ENCODE data around the gene FCER2.

FCER2 gene

DNA sequence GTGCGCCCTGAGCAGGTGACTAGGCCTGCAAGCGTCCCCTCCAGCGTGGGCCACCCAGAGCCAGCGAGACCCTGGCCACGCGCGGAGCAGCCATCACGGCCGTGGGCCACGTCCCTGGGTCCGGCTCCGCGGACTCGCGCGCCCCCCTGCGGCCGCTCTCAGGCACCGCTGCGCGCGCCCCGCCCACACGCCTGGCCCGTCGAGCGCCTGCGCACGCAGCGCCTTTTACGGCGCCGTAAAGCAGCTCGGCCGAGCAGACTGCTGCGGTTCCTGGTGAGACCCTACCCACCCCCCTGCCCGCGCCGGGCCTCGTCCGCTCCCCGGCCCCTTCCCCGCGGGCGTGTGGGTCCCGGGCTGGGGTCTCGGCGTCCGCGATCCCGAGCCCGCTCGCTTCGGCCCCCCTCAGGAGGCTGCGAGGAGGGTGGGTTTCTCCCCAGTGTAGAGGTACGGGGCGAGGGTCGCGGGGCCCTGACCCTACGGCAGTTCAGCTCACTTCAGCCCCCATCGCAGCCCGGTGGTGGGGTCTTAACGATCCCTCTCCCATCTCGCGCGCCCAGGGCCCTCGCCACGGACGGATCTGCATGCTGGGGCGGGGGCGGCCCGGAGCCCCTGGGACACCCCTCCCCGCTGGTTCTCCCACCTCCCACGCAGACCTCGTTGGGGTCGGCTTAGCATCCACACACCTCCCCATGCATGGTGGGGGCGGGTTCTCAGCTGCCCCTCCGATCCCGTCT lies 21.2 kb downstream of the FCER2 start, which contains the start of gene TRAPPC5:
TSS of gene TRAPPC5 (plus strand) at position 228 of the 734 bp plus-strand sequence. CDS start 1,421 bp downstream, outside the sequence.
- in situ Hi-C loops (cut with HindIII; ENCODE audit: low sequenced_read_pairs), result no loop called here

DNA sequence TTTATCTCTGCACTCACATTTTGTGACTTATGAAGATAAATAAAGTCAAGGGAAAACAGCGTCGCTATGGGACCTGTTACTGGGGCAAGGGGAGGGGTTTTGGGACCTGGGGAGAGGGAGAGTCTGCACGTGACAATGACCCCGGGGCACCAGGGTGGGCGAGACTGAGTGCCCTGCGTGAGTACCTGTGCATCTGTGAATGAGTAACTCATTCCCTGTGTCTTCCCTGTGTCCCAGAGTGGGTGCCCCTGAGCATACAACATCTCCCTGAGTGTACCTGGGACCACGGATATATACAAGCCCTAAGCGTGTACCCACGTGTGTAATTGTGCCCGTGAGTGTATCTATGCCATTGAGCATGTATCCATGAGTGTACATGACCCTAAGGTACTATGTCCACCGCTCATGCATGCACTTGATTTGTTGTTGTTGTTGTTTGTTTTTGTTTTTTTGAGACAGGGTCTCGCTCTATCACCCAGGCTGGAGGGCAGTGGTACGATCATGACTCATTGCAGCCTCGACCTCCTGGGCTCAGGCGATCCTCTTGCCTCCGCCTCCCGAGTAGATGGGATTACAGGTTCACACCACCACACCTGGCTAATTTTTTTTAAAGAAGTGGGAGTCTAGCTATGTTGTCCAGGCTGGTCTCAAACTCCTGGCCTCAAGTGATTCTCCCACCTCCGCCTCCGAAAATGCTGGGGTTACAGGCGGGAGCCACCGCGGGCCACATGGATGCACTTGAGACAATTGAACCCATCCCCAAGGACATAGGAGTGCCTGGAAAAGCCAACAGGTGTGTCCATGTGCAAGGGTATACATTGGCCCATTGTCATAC lies 21.9 kb downstream of the FCER2 start:
- in situ Hi-C loops (cut with HindIII; ENCODE audit: low sequenced_read_pairs), result no loop called here

DNA sequence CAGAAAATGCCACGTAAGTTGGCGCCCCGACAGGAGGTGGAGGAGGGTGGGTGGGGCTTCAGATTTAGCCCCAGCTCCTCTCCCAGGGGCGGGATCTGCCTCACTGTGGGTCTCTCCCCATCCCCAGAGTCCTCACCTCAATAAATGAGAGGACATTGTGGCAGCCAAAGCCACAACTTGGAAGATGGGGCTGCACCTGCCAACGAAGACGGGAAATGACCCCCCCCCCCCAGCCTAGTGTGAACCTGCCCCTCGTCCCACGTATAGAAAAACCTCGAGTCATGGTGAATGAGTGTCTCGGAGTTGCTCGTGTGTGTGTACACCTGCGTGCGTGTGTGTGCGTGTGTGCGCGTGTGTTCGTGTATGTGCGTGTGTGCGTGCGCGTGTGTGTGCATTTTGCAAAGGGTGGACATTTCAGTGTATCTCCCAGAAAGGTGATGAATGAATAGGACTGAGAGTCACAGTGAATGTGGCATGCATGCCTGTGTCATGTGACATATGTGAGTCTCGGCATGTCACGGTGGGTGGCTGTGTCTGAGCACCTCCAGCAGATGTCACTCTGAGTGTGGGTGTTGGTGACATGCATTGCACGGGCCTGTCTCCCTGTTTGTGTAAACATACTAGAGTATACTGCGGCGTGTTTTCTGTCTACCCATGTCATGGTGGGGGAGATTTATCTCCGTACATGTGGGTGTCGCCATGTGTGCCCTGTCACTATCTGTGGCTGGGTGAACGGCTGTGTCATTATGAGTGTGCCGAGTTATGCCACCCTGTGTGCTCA lies 22.8 kb downstream of the FCER2 start:
- in situ Hi-C loops (cut with HindIII; ENCODE audit: low sequenced_read_pairs), result no loop called here

DNA sequence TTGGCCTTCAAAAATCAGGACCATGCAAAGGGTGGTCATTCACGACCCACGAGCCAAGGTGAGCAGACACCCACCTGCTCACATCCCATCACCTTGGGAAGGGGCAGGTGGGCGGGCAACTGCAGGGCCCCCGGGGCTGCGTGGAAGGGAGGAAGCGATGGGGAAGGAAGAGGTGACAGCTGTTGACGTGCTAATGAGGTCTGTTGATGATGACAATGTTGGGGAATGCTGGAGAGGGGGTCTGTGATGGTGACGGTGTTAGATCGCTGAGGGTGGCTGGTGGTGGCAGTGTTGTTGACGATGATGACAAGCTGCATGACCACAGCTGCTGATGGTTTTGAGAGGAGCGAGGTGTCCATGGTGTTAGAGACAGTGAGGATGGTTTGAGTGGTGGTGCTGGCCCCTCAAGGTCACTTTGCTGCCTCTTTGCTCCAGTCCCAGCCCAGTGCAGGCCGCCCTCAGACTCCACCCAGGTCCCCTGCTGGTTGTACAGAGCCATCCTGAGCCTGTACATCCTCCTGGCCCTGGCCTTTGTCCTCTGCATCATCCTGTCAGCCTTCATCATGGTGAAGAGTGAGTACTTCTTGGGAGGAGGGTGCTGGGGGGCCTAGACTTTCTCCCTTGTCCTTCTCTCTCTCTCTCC lies 24.1 kb downstream of the FCER2 start:
- in situ Hi-C loops (cut with HindIII; ENCODE audit: low sequenced_read_pairs), result no loop called here

DNA sequence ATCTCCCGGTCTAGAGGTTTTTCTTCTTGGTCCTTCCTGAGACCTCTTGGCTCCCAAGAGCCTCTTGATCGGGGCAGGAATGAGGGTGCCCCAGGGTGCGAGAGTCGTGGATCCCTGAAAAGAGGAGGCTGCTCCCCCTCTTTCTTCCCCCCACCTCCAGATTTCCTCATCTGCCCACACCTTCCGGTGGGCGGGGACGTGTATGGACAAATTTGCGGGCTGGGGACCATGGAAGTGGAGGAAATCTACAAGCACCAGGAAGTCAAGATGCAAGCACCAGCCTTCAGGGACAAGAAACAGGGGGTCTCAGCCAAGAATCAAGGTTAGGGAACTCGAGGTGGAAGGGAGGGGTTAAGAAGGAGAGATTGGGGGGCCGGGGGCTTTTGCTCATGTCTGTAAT lies 25.1 kb downstream of the FCER2 start, which contains the start of gene MCEMP1:
TSS of gene MCEMP1 (plus strand) at position 237 of the 400 bp plus-strand sequence. CDS start at position 268, 31 bp downstream.
- in situ Hi-C loops (cut with HindIII; ENCODE audit: low sequenced_read_pairs), result no loop called here

DNA sequence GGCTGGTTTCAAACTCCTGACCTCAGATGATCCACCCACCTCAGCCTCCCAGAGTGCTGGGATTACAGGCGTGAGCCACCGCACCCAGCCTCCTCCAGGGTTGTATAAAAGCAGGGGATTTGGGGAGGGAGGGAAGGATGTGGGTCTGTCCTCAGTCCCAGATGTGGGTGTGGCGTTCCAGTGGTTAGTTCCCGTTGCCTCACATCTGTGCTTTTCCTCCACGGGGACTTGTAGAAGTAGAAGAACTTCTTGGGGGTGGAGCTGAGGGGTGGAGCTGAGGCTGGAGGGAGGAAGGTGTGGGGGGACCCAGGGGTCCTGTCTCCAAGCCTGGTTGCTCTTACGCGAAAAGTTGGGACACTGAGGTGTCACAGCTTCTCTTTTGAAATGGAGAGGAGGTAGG lies 25.6 kb downstream of the FCER2 start:
- in situ Hi-C loops (cut with HindIII; ENCODE audit: low sequenced_read_pairs), result no loop called here

DNA sequence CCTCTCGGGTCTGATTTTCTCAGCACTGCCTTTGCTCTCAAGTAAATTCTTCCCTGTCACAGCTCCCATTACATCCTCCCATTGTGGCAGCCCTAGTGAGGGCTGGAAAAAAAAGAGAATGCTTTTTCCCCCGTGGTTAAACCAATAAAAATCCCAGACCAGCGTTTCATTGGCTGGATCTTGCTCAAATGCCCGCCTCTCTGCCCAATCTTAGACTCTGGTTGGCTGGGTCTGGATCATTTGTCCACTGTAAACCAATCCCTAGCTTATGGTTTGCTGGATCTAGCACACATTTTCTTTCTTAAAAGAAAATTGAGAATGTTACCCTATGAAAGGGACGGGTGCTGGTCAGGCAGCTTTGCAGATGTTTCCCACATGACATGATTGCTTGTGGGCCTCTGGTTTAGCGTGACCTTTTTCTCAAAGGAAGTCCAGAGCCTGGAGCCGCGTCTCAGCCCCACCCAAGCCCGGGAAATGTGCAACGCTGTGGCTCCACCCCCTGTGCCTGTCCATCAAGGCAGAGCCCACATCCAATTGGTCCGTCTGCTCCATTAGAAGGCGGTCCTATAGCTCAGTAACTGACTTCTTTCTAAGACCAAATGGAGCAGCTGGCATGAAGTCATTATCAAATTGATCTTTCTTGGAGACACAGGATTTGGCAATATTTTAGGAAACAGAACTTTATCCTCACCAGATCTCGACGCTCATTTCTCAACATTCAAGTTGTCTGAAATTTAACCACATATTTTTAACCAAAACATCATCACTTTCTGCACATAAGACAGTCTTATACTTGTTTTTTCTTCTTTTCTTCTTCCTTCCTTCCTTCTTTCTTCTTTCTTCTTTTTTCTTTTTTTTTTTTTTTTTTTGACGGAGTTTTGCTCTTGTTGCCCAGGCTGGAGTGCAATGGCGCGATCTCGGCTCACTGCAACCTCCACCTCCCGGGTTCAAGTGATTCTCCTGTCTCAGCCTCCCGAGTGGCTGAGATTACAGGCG lies 27.6 kb downstream of the FCER2 start:
- in situ Hi-C loops (cut with HindIII; ENCODE audit: low sequenced_read_pairs), result no loop called here

DNA sequence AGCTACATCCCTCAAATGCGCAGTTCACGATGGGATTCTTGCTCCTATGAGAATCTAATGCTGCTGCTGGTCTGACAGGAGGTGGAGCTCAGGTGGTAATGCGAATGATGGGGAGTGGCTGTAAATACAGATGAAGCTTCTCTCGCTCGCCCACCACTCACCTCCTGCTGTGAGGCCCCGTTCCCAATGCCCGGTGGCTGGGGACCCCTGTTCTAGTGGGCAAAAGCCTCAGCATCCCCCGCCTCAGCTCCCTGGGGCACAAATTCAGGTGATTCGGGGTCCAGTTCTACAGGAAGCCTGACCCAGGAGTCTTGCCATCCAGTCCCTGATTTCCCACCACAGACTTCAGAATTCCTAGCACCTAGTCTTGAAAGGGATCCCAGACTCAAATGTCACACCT lies 29.4 kb downstream of the FCER2 start:
- in situ Hi-C loops (cut with HindIII; ENCODE audit: low sequenced_read_pairs), result no loop called here

DNA sequence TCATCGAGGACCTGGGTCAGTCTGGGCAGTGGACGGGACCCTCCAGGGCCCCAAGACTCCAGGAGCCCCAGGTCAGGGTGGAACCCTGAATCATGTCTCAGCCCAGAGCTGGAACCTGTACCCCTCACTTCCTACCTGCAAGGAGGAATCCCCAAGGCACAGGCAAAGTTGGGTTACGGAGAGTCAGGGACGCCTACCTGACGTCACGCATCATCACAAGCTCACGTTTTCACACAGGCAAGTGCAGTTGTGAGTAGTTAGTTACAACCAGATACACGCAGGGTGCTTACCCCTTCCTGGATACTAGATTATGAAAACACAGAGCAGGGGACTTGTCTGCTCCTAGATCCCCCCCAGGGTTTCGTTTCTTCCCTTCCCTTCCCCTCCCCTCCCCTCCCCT lies 31.1 kb downstream of the FCER2 start:
- in situ Hi-C loops (cut with HindIII; ENCODE audit: low sequenced_read_pairs), result no loop called here

DNA sequence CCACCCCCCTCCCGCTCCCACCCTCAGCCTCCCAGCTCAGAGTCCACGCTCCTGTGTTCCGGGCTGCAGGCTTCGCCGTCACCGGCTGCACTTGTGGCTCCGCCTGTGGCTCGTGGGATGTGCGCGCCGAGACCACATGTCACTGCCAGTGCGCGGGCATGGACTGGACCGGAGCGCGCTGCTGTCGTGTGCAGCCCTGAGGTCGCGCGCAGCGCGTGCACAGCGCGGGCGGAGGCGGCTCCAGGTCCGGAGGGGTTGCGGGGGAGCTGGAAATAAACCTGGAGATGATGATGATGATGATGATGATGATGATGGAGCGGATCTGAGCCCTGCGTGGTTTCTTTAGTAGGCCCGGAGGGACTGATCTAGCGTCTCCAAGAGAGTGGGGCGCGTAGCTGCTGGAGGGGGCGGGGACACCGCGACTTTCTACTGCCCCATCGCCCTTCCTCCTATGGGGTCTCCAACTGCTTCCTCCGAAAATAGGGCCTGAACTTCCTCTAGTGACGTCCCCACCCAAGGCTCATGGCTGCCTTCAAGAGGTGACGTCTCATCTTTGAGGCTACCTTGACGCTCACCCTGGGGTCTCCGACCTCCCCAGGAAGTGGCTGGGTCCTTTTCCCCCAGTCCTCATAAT lies 31.7 kb downstream of the FCER2 start:
- in situ Hi-C loops (cut with HindIII; ENCODE audit: low sequenced_read_pairs), result no loop called here

DNA sequence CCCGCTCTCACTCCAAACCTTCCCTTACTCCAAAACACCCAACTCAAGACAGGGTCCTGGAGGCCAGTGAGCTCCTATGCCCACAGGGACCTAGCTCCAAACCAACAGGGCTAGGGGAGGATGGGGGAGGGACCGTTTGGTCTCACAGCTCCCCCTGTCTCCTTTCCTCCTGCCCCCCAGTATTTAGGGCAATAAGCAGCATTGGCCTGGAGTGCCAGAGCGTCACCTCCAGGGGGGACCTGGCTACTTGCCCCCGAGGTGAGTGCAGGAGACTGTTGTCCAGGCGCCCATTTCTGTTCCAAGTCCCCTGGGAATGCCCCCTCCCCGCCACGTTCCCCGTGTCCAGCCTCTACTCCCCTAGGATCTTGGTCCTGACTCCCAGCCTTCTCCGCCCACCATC lies 32.3 kb downstream of the FCER2 start:
- in situ Hi-C loops (cut with HindIII; ENCODE audit: low sequenced_read_pairs), result no loop called here

DNA sequence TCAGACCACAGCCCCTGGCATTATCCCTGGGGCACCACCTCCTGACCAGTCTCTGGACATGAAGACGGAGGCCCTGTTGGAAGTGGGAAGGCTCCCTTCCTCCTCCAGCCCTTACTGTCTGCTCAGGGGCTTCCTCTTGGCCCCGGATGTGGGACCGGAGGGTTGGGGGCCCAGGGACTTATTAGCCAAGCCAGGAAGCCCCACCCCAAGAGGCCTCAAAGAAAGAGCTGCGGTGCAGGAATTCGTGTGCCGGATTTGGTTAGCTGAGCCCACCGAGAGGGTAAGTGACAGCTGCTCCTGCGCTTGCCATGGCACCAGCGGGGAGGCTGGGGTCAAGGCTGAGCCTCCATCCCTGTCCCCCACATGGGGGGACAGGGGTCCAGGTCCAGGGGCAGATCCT lies 33.1 kb downstream of the FCER2 start, which contains the start of gene RETN:
TSS of gene RETN (plus strand) at position 208 of the 400 bp plus-strand sequence. CDS start 278 bp downstream, outside the sequence.
- in situ Hi-C loops (cut with HindIII; ENCODE audit: low sequenced_read_pairs), result no loop called here

DNA sequence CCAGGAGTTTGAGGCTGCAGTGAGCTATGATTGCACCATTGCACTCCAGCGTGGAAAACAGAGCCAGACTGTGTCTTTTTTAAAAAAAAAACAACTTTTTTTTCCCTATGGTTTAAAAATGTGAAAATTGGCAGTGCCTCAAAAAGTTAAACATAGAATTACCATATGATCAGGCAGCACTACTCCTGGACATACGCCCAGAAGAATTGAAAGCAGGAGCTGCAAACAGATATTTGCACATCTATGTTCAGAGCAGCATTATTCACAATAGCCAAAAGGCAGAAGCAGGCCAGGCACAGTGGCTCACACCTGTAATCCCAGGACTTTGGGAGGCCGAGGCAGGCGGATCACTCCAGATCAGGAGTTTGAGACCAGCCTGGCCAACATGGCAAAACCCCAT lies 36.9 kb downstream of the FCER2 start:
- in situ Hi-C loops (cut with HindIII; ENCODE audit: low sequenced_read_pairs), result no loop called here

DNA sequence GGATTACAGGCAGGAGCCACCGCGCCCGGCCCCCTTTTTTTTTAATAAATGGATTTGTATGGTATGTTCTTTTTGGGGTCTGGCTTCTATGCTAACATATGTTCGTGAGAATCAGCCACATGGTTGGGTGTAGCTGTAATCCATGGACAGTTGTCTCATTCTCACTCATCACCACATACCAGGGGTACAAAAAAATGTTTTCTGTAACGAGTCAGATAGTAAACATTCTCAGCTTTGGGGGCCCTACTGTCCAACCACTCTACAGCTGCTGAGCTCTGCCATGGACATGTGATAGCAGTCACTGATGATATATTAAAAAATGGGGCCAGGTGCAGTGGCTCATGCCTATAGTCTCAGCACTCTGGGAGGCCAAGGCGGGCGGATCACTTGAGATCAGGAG lies 38.2 kb downstream of the FCER2 start:
- in situ Hi-C loops (cut with HindIII; ENCODE audit: low sequenced_read_pairs), result no loop called here

DNA sequence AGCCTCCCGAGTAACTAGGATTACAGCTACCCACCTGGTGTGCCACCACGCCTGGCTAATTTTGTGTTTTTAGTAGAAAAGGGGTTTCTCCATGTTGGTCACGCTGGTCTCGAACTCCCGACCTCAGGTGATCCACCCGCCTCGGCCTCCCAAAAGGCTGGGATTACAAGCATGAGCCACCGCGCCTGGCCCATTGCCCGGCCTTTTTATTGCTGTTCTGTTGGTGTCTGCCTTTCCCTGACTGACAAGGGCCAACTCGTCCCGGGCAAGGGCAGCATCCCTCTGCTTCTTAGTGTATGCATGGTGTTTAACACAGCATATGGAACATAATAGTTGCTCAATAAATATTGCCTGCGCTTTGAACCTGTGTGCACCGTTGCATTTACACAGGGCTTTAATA lies 39.3 kb downstream of the FCER2 start:
- in situ Hi-C loops (cut with HindIII; ENCODE audit: low sequenced_read_pairs), result no loop called here

DNA sequence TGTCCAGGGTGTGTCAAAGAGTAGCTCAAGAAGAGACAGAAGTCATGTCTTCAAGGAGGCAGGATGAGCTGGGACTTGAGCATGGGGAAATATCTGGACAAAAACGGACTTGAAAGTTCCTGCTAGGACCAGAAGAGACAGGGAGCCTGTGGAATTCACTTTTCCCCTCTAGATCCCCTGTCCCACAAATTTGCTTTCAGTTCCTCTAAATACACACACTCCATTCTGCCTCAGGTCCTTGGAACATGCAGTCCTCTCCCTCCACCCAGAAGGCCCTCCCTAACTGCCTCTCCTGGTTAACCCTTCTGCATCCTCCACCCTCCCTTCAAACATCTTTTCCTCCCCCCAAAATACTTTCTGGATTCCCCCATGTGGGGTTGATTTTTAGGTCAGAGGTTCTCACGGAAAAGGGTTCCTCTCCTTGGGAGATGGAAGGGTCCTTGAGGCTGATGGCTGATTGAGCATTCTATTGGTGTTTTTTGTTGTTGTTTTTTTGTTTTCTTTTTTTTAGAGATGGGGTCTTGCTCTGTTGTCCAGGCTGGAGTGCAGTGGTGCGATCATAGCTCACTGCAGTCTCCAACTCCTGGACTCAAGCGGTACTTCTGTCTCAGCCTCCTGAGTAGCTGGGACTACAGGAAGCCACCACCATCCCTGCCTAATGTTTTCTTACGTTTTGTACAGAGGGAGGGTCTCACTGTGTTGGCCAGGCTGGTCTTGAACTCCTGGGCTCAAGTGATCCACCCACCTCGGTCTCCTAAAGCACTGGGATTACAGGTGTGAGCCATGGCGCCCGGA lies 40.0 kb downstream of the FCER2 start:
- in situ Hi-C loops (cut with HindIII; ENCODE audit: low sequenced_read_pairs), result no loop called here

DNA sequence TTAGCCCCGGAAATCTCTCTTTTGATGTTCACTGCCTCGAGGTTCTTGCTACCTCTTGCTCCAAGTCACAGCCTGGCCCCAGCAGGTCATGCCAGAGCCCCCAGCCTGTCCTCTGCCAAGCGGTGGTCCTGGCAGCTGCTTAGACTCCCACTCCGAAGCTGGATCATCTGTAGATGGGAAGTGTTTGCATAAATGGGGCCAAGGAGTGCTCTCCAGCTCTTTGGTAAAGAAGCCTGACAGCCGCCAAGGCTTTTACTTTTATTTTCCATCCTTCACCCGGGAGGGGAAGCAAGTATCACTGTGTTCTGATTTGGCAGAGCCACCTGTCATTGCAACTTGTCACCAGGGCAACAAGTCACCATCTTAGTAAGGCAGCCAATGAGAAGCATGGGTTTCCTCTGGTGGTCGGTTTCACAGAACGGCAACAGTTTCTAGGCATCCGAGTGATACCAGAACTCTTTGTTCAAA lies 43.7 kb downstream of the FCER2 start:
- in situ Hi-C loops (cut with HindIII; ENCODE audit: low sequenced_read_pairs), result no loop called here

DNA sequence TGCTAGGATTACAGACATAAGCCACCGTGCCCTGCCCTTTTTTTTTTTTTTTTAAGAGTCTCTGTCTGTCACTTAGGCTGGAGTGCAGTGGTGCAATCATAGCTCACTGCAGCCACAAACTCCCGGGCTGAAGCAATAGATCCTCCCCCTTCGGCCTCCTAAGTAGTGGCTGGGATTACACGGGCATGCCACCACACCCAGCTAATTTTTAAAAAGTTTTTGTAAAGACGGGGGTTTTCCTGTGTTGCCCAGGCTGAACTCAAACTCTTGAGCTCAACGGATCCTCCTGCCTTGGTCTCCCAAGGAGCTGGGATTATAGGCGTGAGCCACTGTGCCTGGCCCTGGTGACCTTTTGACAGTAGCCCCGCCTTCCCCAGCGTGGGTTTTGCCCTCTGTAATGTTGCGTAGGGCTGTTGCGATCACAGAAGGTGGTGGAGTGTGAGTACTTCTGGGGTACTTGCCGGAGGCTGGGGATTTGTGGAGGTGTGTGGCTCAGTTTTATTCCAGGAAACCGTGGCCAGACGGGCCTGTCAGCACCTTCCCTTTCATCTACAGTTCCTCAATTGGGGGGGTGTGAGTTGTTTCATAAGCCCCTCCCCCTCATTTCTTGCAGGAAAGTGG lies 44.7 kb downstream of the FCER2 start:
- in situ Hi-C loops (cut with HindIII; ENCODE audit: low sequenced_read_pairs), result no loop called here

All from DLD1 (cell line).